HG03175 (cell line): ENCODE measurements around the gene FSIP1.

Experiments
- ATAC-seq: cut with Tn5 transposase; IDR thresholded peaks from one replicate; pipeline ENCODE4 v1.9.1; 2021; ENCODE audit warnings: mild to moderate bottlenecking, moderate library complexity; ENCODE audit not compliant: unreplicated experiment

Gene FSIP1

DNA sequence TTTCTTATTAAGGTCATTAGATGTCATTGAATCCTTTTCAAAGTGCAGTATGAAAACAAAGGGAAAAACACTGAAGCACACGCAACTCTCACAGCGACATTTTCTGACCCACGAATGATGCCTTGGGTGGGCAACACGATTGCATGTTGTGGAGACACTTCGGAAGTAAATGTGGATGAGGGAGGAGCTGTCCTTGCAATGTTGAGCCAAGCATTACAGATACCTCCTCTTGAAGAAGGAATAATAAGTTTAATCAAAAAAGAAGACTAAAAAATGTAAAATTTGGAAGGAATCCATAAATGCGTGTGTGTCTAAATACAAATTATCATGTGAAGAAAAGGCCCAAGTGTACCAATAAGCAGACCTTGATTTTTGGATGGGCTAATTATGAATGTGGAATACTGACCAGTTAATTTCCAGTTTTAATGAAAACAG lies 184.9 kb downstream of the FSIP1 start:
- ATAC-seq: no peak

DNA sequence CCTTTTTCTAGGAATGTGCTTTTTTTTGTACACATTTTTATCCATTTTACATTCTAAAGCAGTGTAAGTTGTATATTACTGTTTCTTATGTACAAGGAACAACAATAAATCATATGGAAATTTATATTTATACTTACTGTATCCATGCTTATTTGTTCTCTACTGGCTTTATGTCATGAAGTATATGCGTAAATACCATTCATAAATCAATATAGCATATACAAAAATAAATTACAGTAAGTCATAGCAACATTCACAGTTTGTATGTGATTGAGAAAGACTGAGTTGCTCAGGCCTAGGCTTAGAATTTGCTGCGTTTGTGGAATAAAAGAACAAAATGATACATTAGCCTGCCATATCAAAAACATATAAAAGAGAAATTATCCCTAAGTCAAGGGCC lies 185.3 kb downstream of the FSIP1 start:
- no peak for ATAC-seq

DNA sequence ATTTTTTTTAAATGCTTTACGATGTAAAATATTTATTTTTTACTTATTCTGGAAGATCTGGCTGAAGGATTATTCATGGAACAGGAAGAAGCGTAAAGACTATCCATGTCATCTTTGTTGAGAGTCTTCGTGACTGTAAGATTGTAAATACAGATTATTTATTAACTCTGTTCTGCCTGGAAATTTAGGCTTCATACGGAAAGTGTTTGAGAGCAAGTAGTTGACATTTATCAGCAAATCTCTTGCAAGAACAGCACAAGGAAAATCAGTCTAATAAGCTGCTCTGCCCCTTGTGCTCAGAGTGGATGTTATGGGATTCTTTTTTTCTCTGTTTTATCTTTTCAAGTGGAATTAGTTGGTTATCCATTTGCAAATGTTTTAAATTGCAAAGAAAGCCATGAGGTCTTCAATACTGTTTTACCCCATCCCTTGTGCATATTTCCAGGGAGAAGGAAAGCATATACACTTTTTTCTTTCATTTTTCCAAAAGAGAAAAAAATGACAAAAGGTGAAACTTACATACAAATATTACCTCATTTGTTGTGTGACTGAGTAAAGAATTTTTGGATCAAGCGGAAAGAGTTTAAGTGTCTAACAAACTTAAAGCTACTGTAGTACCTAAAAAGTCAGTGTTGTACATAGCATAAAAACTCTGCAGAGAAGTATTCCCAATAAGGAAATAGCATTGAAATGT lies 186.1 kb downstream of the FSIP1 start:
- ATAC-seq: no peak

- no peak for ATAC-seq
These were observed 187.1 kb downstream of the FSIP1 start for GRCh38 chr15:39595338-39596221.

- no peak for ATAC-seq
These were observed 187.9 kb downstream of the FSIP1 start for GRCh38 chr15:39594446-39595337.

- ATAC-seq: no peak
These were observed 188.8 kb downstream of the FSIP1 start for GRCh38 chr15:39593656-39594445.

DNA sequence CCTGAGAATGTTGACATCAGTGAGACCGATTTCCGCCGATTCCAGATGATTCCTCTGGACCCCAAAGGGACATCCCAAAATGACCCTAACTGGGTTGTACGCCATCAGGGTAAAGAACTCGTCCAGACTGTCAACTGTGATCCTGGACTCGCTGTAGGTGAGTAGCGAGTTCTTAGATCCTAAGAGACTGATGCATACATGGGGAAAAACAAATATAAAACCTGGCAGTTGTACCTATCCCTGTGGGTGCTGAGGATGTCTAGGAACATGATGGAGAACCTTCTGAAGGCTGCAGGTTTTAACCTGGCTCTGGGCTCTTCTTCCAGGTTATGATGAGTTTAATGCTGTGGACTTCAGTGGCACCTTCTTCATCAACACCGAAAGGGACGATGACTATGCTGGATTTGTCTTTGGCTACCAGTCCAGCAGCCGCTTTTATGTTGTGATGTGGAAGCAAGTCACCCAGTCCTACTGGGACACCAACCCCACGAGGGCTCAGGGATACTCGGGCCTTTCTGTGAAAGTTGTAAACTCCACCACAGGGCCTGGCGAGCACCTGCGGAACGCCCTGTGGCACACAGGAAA lies 189.5 kb downstream of the FSIP1 start:
- ATAC-seq: no peak

DNA sequence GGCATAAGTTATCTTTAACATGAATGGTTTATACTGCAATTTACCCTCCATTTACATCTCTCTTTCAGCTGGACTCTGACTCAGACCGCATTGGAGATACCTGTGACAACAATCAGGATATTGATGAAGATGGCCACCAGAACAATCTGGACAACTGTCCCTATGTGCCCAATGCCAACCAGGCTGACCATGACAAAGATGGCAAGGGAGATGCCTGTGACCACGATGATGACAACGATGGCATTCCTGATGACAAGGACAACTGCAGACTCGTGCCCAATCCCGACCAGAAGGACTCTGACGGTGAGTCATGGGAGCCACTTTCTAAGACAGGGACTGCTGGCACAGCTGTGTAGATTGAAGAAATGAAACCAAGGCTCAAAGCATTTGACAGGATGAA lies 190.1 kb downstream of the FSIP1 start:
- no peak for ATAC-seq

DNA sequence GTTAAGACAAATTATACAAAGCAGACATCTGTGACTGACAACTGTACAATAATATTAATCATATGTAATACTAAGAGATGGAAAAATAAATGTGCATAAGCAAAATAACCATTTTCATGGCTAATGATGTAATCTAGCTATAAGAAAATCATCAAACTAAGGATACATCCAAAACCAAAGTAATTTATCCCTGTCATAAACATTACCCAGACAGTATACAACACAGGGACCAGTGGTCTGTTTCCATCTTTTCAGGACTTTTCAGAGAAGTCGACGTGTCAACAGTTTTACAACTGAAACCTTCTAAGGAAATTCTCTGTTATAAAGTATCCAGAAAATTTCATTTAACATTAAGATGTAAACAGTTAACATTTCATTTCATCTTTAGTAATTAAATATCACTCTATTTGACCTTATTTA lies 190.7 kb downstream of the FSIP1 start:
- no peak for ATAC-seq

GRCh38 chr15:39591141-39591895 lies 191.3 kb downstream of the FSIP1 start:
- no peak for ATAC-seq

- no peak for ATAC-seq
These were observed 192.6 kb downstream of the FSIP1 start for GRCh38 chr15:39589815-39590644.

- ATAC-seq: no peak
These were observed 193.3 kb downstream of the FSIP1 start for GRCh38 chr15:39589193-39589814.

DNA sequence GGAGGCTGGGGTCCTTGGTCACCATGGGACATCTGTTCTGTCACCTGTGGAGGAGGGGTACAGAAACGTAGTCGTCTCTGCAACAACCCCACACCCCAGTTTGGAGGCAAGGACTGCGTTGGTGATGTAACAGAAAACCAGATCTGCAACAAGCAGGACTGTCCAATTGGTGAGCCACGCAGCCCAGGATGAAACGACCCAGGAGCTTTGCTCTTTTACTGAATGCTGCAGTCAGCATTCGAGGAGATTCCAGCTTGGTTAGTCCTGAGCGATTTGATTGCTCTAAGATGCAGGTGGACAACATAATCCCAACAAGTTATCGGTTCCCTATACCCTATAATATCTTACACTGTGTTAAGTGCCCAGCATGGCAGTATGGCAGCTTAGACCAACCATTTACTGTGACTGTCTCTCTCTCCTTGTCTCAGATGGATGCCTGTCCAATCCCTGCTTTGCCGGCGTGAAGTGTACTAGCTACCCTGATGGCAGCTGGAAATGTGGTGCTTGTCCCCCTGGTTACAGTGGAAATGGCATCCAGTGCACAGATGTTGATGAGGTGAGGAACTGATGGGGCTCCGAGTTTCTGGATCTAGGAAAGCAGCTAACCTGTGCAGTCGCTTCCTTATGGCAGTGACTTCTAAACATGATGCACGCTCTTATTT lies 194.0 kb downstream of the FSIP1 start:
- ATAC-seq: no peak

GRCh38 chr15:39587731-39588530 lies 194.7 kb downstream of the FSIP1 start:
- no peak for ATAC-seq

DNA sequence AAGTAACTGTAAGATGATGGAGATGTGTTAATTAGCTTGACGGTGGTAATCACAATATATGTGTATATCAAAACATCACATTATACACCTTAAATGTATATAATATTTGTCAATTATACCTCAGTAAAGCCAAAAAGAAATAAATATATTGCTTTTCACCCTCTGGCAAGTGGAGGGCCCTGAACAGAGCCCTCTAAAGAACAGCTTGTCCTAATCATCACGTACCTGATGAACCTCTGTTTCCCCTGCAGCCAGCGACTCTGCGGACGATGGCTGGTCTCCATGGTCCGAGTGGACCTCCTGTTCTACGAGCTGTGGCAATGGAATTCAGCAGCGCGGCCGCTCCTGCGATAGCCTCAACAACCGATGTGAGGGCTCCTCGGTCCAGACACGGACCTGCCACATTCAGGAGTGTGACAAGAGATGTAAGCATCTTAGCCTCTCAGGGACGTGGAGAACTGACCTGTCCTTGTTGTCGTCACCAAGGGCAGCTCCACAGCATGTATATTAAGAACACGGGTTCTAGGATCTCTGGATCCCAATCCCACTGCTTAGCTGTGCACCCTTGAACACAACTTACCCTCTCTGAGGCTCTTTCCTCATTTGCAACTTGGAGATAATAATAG lies 195.4 kb downstream of the FSIP1 start:
- no peak for ATAC-seq
